ENCODE results near the gene FILIP1L. TPM values are rescaled to one million over a fixed set of nuclear protein-coding genes. Genes with fewer than 3 reads are reported as not detected.

FILIP1L gene
- total and polyA plus RNA-seq, 2 of the 8 experiments (the other 6 are each of a cell fraction or from before 2014, with no cell fraction given), result 0.06 to 0.09 TPM

DNA sequence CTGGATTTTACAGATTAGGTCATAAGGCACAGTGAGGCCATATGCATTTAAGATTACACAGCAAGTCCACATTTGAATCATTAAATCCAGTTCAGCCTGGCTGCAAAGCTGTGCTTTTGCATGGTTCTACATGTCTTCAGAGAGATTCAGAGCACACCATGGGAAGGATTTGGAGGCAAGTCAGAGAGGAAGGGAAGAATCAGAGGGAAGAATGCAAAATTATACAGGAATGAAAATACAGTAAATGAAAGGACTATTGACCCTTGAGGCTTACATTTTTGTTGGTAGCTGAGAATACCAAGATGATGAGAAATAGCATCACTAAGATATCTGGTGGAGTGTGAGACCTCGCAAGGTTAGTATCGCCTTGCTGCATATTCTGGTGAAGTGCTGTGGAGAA is 13.9 kb downstream of the FILIP1L start:
- ChIA-PET POLR2A (ENCODE audit: partially characterized antibody) (no interaction called here), CTCF (ENCODE audit: partially characterized antibody) (interaction anchor here (1.1 to 1.5 kb wide), 2 partner anchors 31 to 257 kb away, joined by 4 read pairs; no protein-coding TSS in a partner anchor)
- Histone ChIP-seq H3K4ac (replicated peaks; ENCODE audit: insufficient read length, low read depth, low read length) (no peak overlapping the region), H3K36me3 (ENCODE audit: control insufficient read depth in 2 of 4, insufficient read depth in 4 of 4, low read length in 3 of 4) (no peaks in the 10 kb centered on the region), H4K8ac (ENCODE audit: extremely low read depth, insufficient read depth, low read length) (no peak overlapping the region), H3K79me2 (ENCODE audit: control insufficient read depth in 1 of 2, insufficient read depth in 2 of 2, low read length in 2 of 2) (no peaks in the 10 kb centered on the region), H3K4me2 (ENCODE audit: insufficient read depth in 1 of 2, low read depth in 2 of 2, low read length in 2 of 2) (no peak overlapping the region), H2BK12ac (ENCODE audit: low read depth, low read length) (no peak overlapping the region), H2AFZ (ENCODE audit: low read length) (no peak overlapping the region), H3K9ac (replicated peaks in 1 of 4; ENCODE audit: extremely low read depth in 1 of 4, low read depth in 3 of 4, low read length in 3 of 4) (no peak overlapping the region), H3K27me3 (replicated peaks in 1 of 4; ENCODE audit: control insufficient read depth in 3 of 4, extremely low read depth in 1 of 4, insufficient read depth in 3 of 4, low read length in 3 of 4) (no peaks in the 10 kb centered on the region), H3K4me3 (ENCODE audit: extremely low read depth in 1 of 4, insufficient read depth in 2 of 4, low read depth in 3 of 4, low read length in 4 of 4) (no peak overlapping the region), H3K18ac (ENCODE audit: extremely low read depth, low read length) (no peak overlapping the region), H4K91ac (replicated peaks; ENCODE audit: insufficient read length, low read length) (no peak overlapping the region), H2BK120ac (replicated peaks; ENCODE audit: low read depth, low read length) (no peak overlapping the region), H3K23ac (ENCODE audit: insufficient read length) (no peak overlapping the region), H3K79me1 (ENCODE audit: low read depth, low read length) (no peaks in the 10 kb centered on the region), H3K14ac (ENCODE audit: insufficient read length) (no peak overlapping the region), H2BK5ac (ENCODE audit: low read depth, low read length) (no peak overlapping the region), H3K9me3 (ENCODE audit: insufficient read depth in 2 of 2, low read depth in 1 of 2, low read length in 1 of 2) (no peaks in the 10 kb centered on the region), H3K27ac (ENCODE audit: low read depth, low read length) (no peak overlapping the region), H2BK20ac (ENCODE audit: low read length) (no peak overlapping the region), H4K5ac (ENCODE audit: insufficient read length, low read depth, low read length) (no peak overlapping the region), H2BK15ac (ENCODE audit: low read length) (no peak overlapping the region), H3K23me2 (ENCODE audit: low read depth, low read length) (no peaks in the 10 kb centered on the region; the same call in 1 of the 2 replicates), H4K20me1 (replicated peaks in 1 of 2; ENCODE audit: control insufficient read depth in 1 of 2, insufficient read depth in 2 of 2, low read length in 2 of 2) (no peaks in the 10 kb centered on the region), H2AK5ac (ENCODE audit: low read depth, low read length) (no peak overlapping the region), H3K56ac (replicated peaks; ENCODE audit: insufficient read length, low read depth, low read length) (no peak overlapping the region), H3K4me1 (replicated peaks in 1 of 4; ENCODE audit: control insufficient read depth in 3 of 4, insufficient read depth in 4 of 4, low read length in 3 of 4) (peaks cover 0 to under 1% (median 0%) of the 10 kb centered on the region in 4 experiments; a peak in 1 of 7 replicates)
- 91% methylated on average over 2 of the region's 2 CpGs; no CpG with 5 or more reads in 1 of the 2 experiments for WGBS, 2 experiments (ENCODE audit: extremely low coverage in 1 of 2, insufficient coverage in 1 of 2, insufficient read length in 1 of 2, insufficient replicate concordance in 2 of 2, low coverage in 1 of 2, low lambda C conversion rate in 2 of 2, missing lambda C conversion rate in 1 of 2)
- no peak for FAIRE-seq
- TF ChIP-seq SP2 (IDR thresholded peaks at IDR 0.05; ENCODE audit: low read length), result no peak
- TF ChIP-seq EGR1 (IDR thresholded peaks at IDR 0.05; ENCODE audit: borderline replicate concordance, low read depth, low read length), result no peak
- no peak for TF ChIP-seq EP300 (IDR thresholded peaks at IDR 0.05; ENCODE audit: borderline replicate concordance in 1 of 2, low read depth in 2 of 2, low read length in 2 of 2)
- TF ChIP-seq CHD1 (IDR thresholded peaks at IDR 0.05; ENCODE audit: low read depth, low read length), result no peak
- no peak for TF ChIP-seq TCF12 (IDR thresholded peaks at IDR 0.05; ENCODE audit: low read depth, low read length)
- no peak for TF ChIP-seq BRCA1 (IDR thresholded peaks at IDR 0.05; ENCODE audit: low read depth, low read length)
- TF ChIP-seq EZH2 (IDR thresholded peaks at IDR 0.05; ENCODE audit: low read depth, low read length, severe bottlenecking), result no peak
- TF ChIP-seq SUZ12 (IDR thresholded peaks at IDR 0.05; ENCODE audit: low read length), result no peak
- no peak for TF ChIP-seq JUND (IDR thresholded peaks at IDR 0.05; ENCODE audit: low read length)
- no peak for TF ChIP-seq RNF2 (IDR thresholded peaks at IDR 0.05; ENCODE audit: borderline replicate concordance, low read depth, low read length, missing control alignments, poor library complexity, severe bottlenecking)
- TF ChIP-seq RBBP5 (IDR thresholded peaks at IDR 0.05; ENCODE audit: borderline replicate concordance, low read depth, low read length), result no peak
- TF ChIP-seq CBX8 (IDR thresholded peaks at IDR 0.05; ENCODE audit: borderline replicate concordance, low read depth, low read length), result no peak
- no peak for TF ChIP-seq NANOG (IDR thresholded peaks at IDR 0.05; ENCODE audit: insufficient read depth, low read depth, low read length, poor library complexity, severe bottlenecking)
- no peak for TF ChIP-seq SIN3A (conservative IDR thresholded peaks at IDR 0.05 in 1 of 2, IDR thresholded peaks at IDR 0.05 in 1 of 2; ENCODE audit: low read depth in 1 of 2, low read length in 2 of 2)
- no peak for DNase-seq (ENCODE audit: low read depth in 1 of 2, low spot score in 2 of 2)

Data from H1 (cell line).